OCI-LY1 (cell line): ENCODE results near the gene RELA.

Experiments used
- H2AFZ ChIP-seq: fragments of 200-600 bp; sonication (generic), shearing (Covaris generic); 2 replicates; pipeline ENCODE4 v1.6.0; 2014; ENCODE audit warnings: antibody characterized with exemption, mild to moderate bottlenecking, low read length
- H3F3A ChIP-seq: fragments of 200-600 bp; sonication (generic), shearing (Covaris generic); 2 replicates; pipeline ENCODE4 v1.6.0; 2014; ENCODE audit warnings: mild to moderate bottlenecking, antibody characterized with exemption, low read length, moderate library complexity; ENCODE audit not compliant: insufficient read depth
- H3K27ac ChIP-seq: fragments of 200-600 bp; sonication (generic); 2 replicates; pipeline ENCODE4 v1.5.1; 2014; ENCODE audit warnings: low read length, mixed run types, mild to moderate bottlenecking, low read depth; ENCODE audit not compliant: poor library complexity, severe bottlenecking
- H3K27me3 ChIP-seq: fragments of 200-600 bp; sonication (generic); 2 replicates; pipeline ENCODE4 v1.6.0; 2014; ENCODE audit warnings: antibody characterized with exemption, mild to moderate bottlenecking, low read length, moderate library complexity; ENCODE audit not compliant: insufficient read depth
- H3K36me3 ChIP-seq: fragments of 200-600 bp; sonication (generic); 2 replicates; pipeline ENCODE4 v1.6.1; 2014; ENCODE audit warnings: mild to moderate bottlenecking, antibody characterized with exemption, low read length, moderate library complexity, mixed read lengths; ENCODE audit not compliant: insufficient read depth
- H3K4me1 ChIP-seq: fragments of 200-600 bp; sonication (generic); 2 replicates; pipeline ENCODE4 v1.5.1; 2014; ENCODE audit warnings: mild to moderate bottlenecking, low read length, moderate library complexity; ENCODE audit not compliant: insufficient read depth, severe bottlenecking
- H3K4me2 ChIP-seq: fragments of 200-600 bp; sonication (generic), shearing (Covaris generic); 2 replicates; pipeline ENCODE4 v1.6.1; 2014; ENCODE audit warnings: low read length
- H3K4me3 ChIP-seq: fragments of 200-600 bp; sonication (generic); 2 replicates; pipeline ENCODE4 v1.5.1; 2014; ENCODE audit warnings: low read length, low read depth, mild to moderate bottlenecking, mixed read lengths; ENCODE audit not compliant: poor library complexity, severe bottlenecking
- H3K79me2 ChIP-seq: fragments of 200-600 bp; shearing (Covaris generic); 2 replicates; pipeline ENCODE4 v1.6.1; 2016; ENCODE audit warnings: mixed run types, low read length, mixed read lengths; ENCODE audit not compliant: insufficient read depth
- H3K9ac ChIP-seq: fragments of 200-600 bp; sonication (generic), shearing (Covaris generic); 2 replicates; pipeline ENCODE4 v1.6.1; 2014; ENCODE audit warnings: mild to moderate bottlenecking, low read length, mixed read lengths
- H3K9me2 ChIP-seq: fragments of 200-600 bp; sonication (generic), shearing (Covaris generic); 2 replicates; pipeline ENCODE4 v1.6.1; 2014; ENCODE audit warnings: low read depth, mild to moderate bottlenecking, low read length, mixed read lengths
- H3K9me3 ChIP-seq: fragments of 200-600 bp; shearing (Covaris generic); 2 replicates; pipeline ENCODE4 v1.6.1; 2014; ENCODE audit warnings: low read length, mixed read lengths
- H4K20me1 ChIP-seq: fragments of 200-600 bp; sonication (generic), shearing (Covaris generic); 2 replicates; pipeline ENCODE4 v1.6.0; 2016; ENCODE audit warnings: mild to moderate bottlenecking, low read length; ENCODE audit not compliant: insufficient read depth
- CTCF ChIP-seq: fragments of 200-600 bp; sonication (generic), shearing (Covaris generic); IDR thresholded peaks from 2 replicates; pipeline ENCODE4 v1.5.1; 2017; ENCODE audit warnings: mild to moderate bottlenecking, antibody characterized with exemption, low read length, moderate library complexity, mixed read lengths
- EZH2 ChIP-seq: fragments of 200-600 bp; sonication (generic), shearing (Covaris generic); IDR thresholded peaks from 2 replicates; pipeline ENCODE4 v1.8.0; 2017; ENCODE audit warnings: borderline replicate concordance, mixed run types, mild to moderate bottlenecking, antibody characterized with exemption, low read length, moderate library complexity, mixed read lengths

The RELA gene

GRCh38 chr11:65633390-65634108 lies 29.2 kb downstream of the RELA start:
- H2AFZ ChIP-seq, result no peak overlapping the region
- no peaks in the 10 kb centered on the region for H3F3A ChIP-seq
- no peaks in the 10 kb centered on the region for H3K9me2 ChIP-seq
- H3K9ac ChIP-seq, result no peak overlapping the region
- no peak overlapping the region for H3K27ac ChIP-seq
- peaks cover 4% of the 10 kb centered on the region for H3K4me1 ChIP-seq
- H3K27me3 ChIP-seq, result no peaks in the 10 kb centered on the region
- H4K20me1 ChIP-seq, result no peaks in the 10 kb centered on the region
- no peaks in the 10 kb centered on the region for H3K79me2 ChIP-seq
- TF ChIP-seq EZH2 (no peak), CTCF (no peak)
- H3K9me3 ChIP-seq, result no peaks in the 10 kb centered on the region
- peaks cover 70% of the 10 kb centered on the region for H3K36me3 ChIP-seq
- no peak overlapping the region for H3K4me3 ChIP-seq
- H3K4me2 ChIP-seq, result no peak overlapping the region

GRCh38 chr11:65630215-65630614 lies 32.5 kb downstream of the RELA start:
- Histone ChIP-seq H2AFZ (no peak overlapping the region), H3K27ac (no peak overlapping the region), H3K79me2 (no peaks in the 10 kb centered on the region), H3K4me3 (no peak overlapping the region), H3K4me1 (no peaks in the 10 kb centered on the region), H3K27me3 (no peaks in the 10 kb centered on the region), H4K20me1 (no peaks in the 10 kb centered on the region), H3K36me3 (peaks cover 82% of the 10 kb centered on the region), H3F3A (no peaks in the 10 kb centered on the region), H3K4me2 (no peak overlapping the region), H3K9me3 (no peaks in the 10 kb centered on the region), H3K9me2 (no peaks in the 10 kb centered on the region), H3K9ac (no peak overlapping the region)
- TF ChIP-seq EZH2, result no peak
- TF ChIP-seq CTCF, result no peak

- no peak overlapping the region for H3K4me3 ChIP-seq
- peaks cover 82% of the 10 kb centered on the region for H3K36me3 ChIP-seq
- no peaks in the 10 kb centered on the region for H3F3A ChIP-seq
- no peaks in the 10 kb centered on the region for H3K79me2 ChIP-seq
- no peak overlapping the region for H3K27ac ChIP-seq
- H2AFZ ChIP-seq, result no peak overlapping the region
- TF ChIP-seq EZH2 (no peak), CTCF (no peak)
- H3K4me1 ChIP-seq, result no peaks in the 10 kb centered on the region
- no peaks in the 10 kb centered on the region for H3K9me2 ChIP-seq
- H3K27me3 ChIP-seq, result no peaks in the 10 kb centered on the region
- H4K20me1 ChIP-seq, result no peaks in the 10 kb centered on the region
- H3K9ac ChIP-seq, result no peak overlapping the region
- no peaks in the 10 kb centered on the region for H3K9me3 ChIP-seq
- no peak overlapping the region for H3K4me2 ChIP-seq
These were observed 33.1 kb downstream of the RELA start for GRCh38 chr11:65629579-65629978.
